HUDEP-2 (cell line): ENCODE data around the gene RIMBP2.

Experiments
- DNase-seq, 76 experiments: peaks; one replicate each; lab custom pipeline; 2025; ENCODE audit not compliant: unreplicated experiment in 76 of 76; lab: John Stamatoyannopoulos, UW

The RIMBP2 gene

GRCh38 chr12:130520784-130521183 is 195.3 kb downstream of the RIMBP2 start:
- no peak for DNase-seq

GRCh38 chr12:130517588-130517987 is 198.5 kb downstream of the RIMBP2 start:
- DNase-seq: no peak

- DNase-seq: no peak
Observed at GRCh38 chr12:130514149-130514551, 201.9 kb downstream of the RIMBP2 start.

- no peak for DNase-seq
Observed at GRCh38 chr12:130513556-130513955, 202.5 kb downstream of the RIMBP2 start.

GRCh38 chr12:130511285-130511684 is 204.8 kb downstream of the RIMBP2 start:
- DNase-seq: no peak

GRCh38 chr12:130509454-130509853 is 206.6 kb downstream of the RIMBP2 start:
- no peak for DNase-seq

- DNase-seq: no peak
Observed at GRCh38 chr12:130508847-130509246, 207.3 kb downstream of the RIMBP2 start.

GRCh38 chr12:130508318-130508717 is 207.8 kb downstream of the RIMBP2 start:
- DNase-seq: no peak

- DNase-seq: no peak
Observed at GRCh38 chr12:130506844-130507243, 209.3 kb downstream of the RIMBP2 start.

- DNase-seq: no peak
Observed at GRCh38 chr12:130504840-130505175, 211.3 kb downstream of the RIMBP2 start.

GRCh38 chr12:130504110-130504839 is 211.8 kb downstream of the RIMBP2 start:
- no peak for DNase-seq

- no peak for DNase-seq
Observed at GRCh38 chr12:130501821-130502220, 214.3 kb downstream of the RIMBP2 start.

GRCh38 chr12:130500835-130501330 is 215.2 kb downstream of the RIMBP2 start:
- no peak for DNase-seq

- no peak for DNase-seq
Observed at GRCh38 chr12:130499474-130499873, 216.6 kb downstream of the RIMBP2 start.

GRCh38 chr12:130498589-130499385 is 217.3 kb downstream of the RIMBP2 start:
- DNase-seq: no peak

GRCh38 chr12:130497991-130498390 is 218.1 kb downstream of the RIMBP2 start:
- DNase-seq: no peak

GRCh38 chr12:130497321-130497720 is 218.8 kb downstream of the RIMBP2 start:
- no peak for DNase-seq

GRCh38 chr12:130496516-130497120 is 219.5 kb downstream of the RIMBP2 start:
- no peak for DNase-seq

GRCh38 chr12:130495156-130495555 is 220.9 kb downstream of the RIMBP2 start:
- no peak for DNase-seq

- DNase-seq: no peak
Observed at GRCh38 chr12:130494736-130495135, 221.4 kb downstream of the RIMBP2 start.

GRCh38 chr12:130493951-130494350 is 222.1 kb downstream of the RIMBP2 start:
- no peak for DNase-seq
